Upper lobe of right lung (tissue), 1 donor: ENCODE data around the gene AIP. TPM values are rescaled to one million over a fixed set of nuclear protein-coding genes. Genes with fewer than 3 reads are reported as not detected.

Experiments
- ATAC-seq: fragments of 200-7000 bp; cut with Tn5 transposase; one replicate; pipeline ENCODE4 v1.9.1; 2020; ENCODE audit warnings: mild to moderate bottlenecking, moderate library complexity
- DNase-seq: peaks from one replicate; pipeline ENCODE4 v3.0.0-alpha.2; 2020
- H3K27ac ChIP-seq: fragments of 200-600 bp; one replicate; pipeline ENCODE4 v1.8.0; 2022
- H3K27me3 ChIP-seq: fragments of 200-600 bp; one replicate; pipeline ENCODE4 v1.8.0; 2022; ENCODE audit warnings: mild to moderate bottlenecking
- H3K36me3 ChIP-seq: fragments of 200-600 bp; one replicate; pipeline ENCODE4 v1.8.0; 2022
- H3K4me1 ChIP-seq: fragments of 200-600 bp; one replicate; pipeline ENCODE4 v1.8.0; 2022
- H3K4me3 ChIP-seq: fragments of 200-600 bp; one replicate; pipeline ENCODE4 v1.8.0; 2022; ENCODE audit warnings: mild to moderate bottlenecking
- H3K9me3 ChIP-seq: fragments of 200-600 bp; one replicate; pipeline ENCODE4 v1.8.0; 2022
- CTCF ChIP-seq: fragments of 200-600 bp; IDR thresholded peaks from one replicate; pipeline ENCODE4 v1.8.0; 2022; ENCODE audit warnings: antibody characterized with exemption
- intact Hi-C: fragments of 100-400 bp; cut with DNase I; formaldehyde crosslinking; loops from one replicate; pipeline ENCODE4 v1.11.0; 2022
- long read RNA-seq: library from polyadenylated mRNA; unstranded; transcript quantifications from one replicate; pipeline ENCODE4 v2.0.0, GENCODE V29; 2021
- total RNA-seq: library from RNA; stranded (reverse); fragmentation: NEBNext Ultra II Directional; extraction: Animal tissue kit (Norgen Biotek cat#: 25700); gene quantifications from one replicate; pipeline ENCODE4 v1.2.1, GENCODE V29; 2021
- donor health status: DM: no; HTN: yes; CAD: no; lungs with severe emphysema.

AIP gene
- 87.0 TPM for total RNA-seq
- long read RNA-seq, transcript AIP-201 (6 exons, 1,221 nt) = major isoform, 119 of 129 reads
- long read RNA-seq, partial matches to known transcripts = 4 of 129 reads
- long read RNA-seq, other reads (novel, unspliced or antisense) = 6 of 129 reads

- Histone ChIP-seq H3K27me3 (no peaks in the 10 kb centered on the region), H3K4me3 (peak within 1 kb of the TSS; percentile 62), H3K27ac (peak within 1 kb of the TSS; percentile 88), H3K9me3 (no peaks in the 10 kb centered on the region), H3K4me1 (peaks cover 36% of the 10 kb centered on the region), H3K36me3 (peaks cover 17% of the 10 kb centered on the region)
- intact Hi-C loops = no loop called here
- TF ChIP-seq CTCF = peak; percentile 33
- peak; percentile 98 for ATAC-seq
- DNase-seq = peak; percentile 97
Measured at GRCh38 chr11:67482827-67483798, at the start of gene AIP. TSS of gene AIP (plus strand) at chr11:67483026. CDS start at chr11:67483159, 133 bp downstream.

GRCh38 chr11:67433536-67434394, 49.1 kb upstream of the AIP start:
- intact Hi-C loops = no loop called here
- Histone ChIP-seq H3K27ac (peak overlapping the region; percentile 3), H3K4me1 (peaks cover 11% of the 10 kb centered on the region)

GRCh38 chr11:67434395-67434881, 48.4 kb upstream of the AIP start:
- no peak for DNase-seq
- H3K36me3 ChIP-seq = peaks cover 61% of the 10 kb centered on the region
- no peak for TF ChIP-seq CTCF
- no peaks in the 10 kb centered on the region for H3K9me3 ChIP-seq
- no peak for ATAC-seq
- H3K4me1 ChIP-seq = peaks cover 6% of the 10 kb centered on the region
- H3K27me3 ChIP-seq = no peaks in the 10 kb centered on the region
- no peak overlapping the region for H3K4me3 ChIP-seq
- no peak overlapping the region for H3K27ac ChIP-seq
- intact Hi-C loops = no loop called here

More at GRCh38 chr11:67433536-67434394, 49.1 kb upstream of the AIP start:
- peaks cover 61% of the 10 kb centered on the region for H3K36me3 ChIP-seq
- no peak for TF ChIP-seq CTCF
- no peak overlapping the region for H3K4me3 ChIP-seq
- no peak for DNase-seq
- H3K9me3 ChIP-seq = no peaks in the 10 kb centered on the region
- ATAC-seq = no peak
- H3K27me3 ChIP-seq = no peaks in the 10 kb centered on the region

GRCh38 chr11:67435031-67435726, 47.6 kb upstream of the AIP start:
- no peak overlapping the region for H3K27ac ChIP-seq
- no peak for ATAC-seq
- DNase-seq = no peak
- H3K36me3 ChIP-seq = peaks cover 61% of the 10 kb centered on the region
- intact Hi-C loops = no loop called here
- H3K27me3 ChIP-seq = no peaks in the 10 kb centered on the region
- no peak for TF ChIP-seq CTCF
- H3K4me1 ChIP-seq = peaks cover 3% of the 10 kb centered on the region
- H3K4me3 ChIP-seq = no peak overlapping the region
- no peaks in the 10 kb centered on the region for H3K9me3 ChIP-seq
